ENCODE data around the gene NUPR2. TPM values are rescaled to one million over a fixed set of nuclear protein-coding genes. Genes with fewer than 3 reads are reported as not detected.
A peak's percentile ranks its signal among the peaks of the same experiment; 100 is the strongest.
"Not testable (repeated sequence)": the region's sequence is repeated elsewhere in the genome, so short reads cannot be mapped to it uniquely, and the experiment has no call there.

NUPR2 gene
- total RNA-seq, 1 donor from 2014 or later: 1.5 TPM

GRCh38 chr7:56099653-56100052 is 16.6 kb downstream of the NUPR2 start:
- DNase-seq (ENCODE audit: low read depth): no peak
- H3K27me3 ChIP-seq (ENCODE audit: control insufficient read depth, insufficient read depth, low read length): no peaks in the 10 kb centered on the region
- TF ChIP-seq, protein P1, sequence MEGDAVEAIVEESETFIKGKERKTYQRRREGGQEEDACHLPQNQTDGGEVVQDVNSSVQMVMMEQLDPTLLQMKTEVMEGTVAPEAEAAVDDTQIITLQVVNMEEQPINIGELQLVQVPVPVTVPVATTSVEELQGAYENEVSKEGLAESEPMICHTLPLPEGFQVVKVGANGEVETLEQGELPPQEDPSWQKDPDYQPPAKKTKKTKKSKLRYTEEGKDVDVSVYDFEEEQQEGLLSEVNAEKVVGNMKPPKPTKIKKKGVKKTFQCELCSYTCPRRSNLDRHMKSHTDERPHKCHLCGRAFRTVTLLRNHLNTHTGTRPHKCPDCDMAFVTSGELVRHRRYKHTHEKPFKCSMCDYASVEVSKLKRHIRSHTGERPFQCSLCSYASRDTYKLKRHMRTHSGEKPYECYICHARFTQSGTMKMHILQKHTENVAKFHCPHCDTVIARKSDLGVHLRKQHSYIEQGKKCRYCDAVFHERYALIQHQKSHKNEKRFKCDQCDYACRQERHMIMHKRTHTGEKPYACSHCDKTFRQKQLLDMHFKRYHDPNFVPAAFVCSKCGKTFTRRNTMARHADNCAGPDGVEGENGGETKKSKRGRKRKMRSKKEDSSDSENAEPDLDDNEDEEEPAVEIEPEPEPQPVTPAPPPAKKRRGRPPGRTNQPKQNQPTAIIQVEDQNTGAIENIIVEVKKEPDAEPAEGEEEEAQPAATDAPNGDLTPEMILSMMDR (IDR thresholded peaks at IDR 0.05; ENCODE audit: insufficient read depth, low read length, poor library complexity, severe bottlenecking): no peak
- H3K4me3 ChIP-seq (ENCODE audit: low read depth, low read length): no peak overlapping the region
- H3K36me3 ChIP-seq (ENCODE audit: control insufficient read depth, insufficient read depth, low read length): peaks cover 4% of the 10 kb centered on the region

DNA sequence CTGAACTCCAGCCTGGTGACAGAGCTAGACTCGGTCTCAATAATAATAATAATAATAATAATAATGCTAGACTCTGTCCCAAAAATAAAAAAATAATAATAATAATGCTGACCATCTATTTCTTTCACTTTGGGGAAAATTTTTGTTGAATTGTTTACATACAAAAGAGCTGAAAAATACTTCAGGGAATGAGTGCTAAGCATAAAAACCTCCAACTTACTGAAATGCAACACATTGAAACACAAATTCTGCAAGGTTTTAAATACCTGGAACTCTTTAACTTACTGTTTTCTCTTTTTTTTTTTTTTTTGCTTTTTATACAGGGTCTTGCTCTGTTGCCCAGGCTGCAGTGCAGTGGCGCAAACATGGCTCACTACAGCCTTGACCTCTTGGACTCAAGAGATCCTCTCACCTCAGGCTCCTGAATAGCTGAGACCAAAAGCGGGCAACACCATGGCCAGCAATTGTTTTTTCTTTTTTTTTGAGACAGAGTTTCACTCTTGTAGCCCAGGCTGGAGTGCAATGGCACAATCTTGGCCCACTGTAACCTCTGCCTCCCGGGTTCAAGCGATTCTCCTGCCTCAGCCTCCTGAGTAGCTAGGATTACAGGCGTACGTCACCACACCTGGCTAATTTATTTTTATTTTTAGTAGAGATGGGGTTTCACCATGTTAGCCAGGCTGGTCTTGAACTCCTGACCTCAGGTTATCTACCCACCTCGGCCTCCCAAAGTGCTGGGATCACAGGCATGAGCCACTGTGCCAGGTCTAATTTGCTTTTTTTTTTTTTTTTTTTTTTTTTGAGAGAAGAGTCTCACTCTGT is 17.8 kb downstream of the NUPR2 start:
- H3K36me3 ChIP-seq (ENCODE audit: control insufficient read depth, insufficient read depth, low read length); DNase-seq (ENCODE audit: low read depth); H3K27me3 ChIP-seq (ENCODE audit: control insufficient read depth, insufficient read depth, low read length); H3K4me3 ChIP-seq (ENCODE audit: low read depth, low read length): not testable (repeated sequence)

DNA sequence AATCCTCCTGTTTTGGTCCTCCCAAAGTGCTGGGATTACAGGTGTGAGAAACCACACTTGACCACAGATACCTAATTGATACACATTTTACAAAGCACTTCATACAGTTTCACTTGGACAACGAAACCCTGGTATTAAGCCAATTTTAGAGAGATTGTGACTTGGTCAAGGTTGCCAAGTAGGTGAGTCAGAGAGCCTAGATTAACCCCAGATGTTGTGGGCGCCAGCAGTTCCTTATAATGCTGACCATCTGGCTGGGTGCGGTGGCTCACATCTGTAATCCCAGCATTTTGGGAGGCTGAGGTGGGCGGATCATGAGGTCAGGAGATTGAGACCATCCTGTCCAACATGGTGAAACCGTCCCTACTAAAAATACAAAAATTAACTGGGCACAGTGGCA is 18.5 kb downstream of the NUPR2 start:
- peaks cover 2% of the 10 kb centered on the region for H3K36me3 ChIP-seq (ENCODE audit: control insufficient read depth, insufficient read depth, low read length)

GRCh38 chr7:56092789-56093531 is 23.3 kb downstream of the NUPR2 start, which contains the start of gene PHKG1:
Gene PHKG1, minus strand, starts transcription at chr7:56092952. Its CDS starts 4,011 bp downstream, at chr7:56088941.
- Histone ChIP-seq H3K4me3 (ENCODE audit: low read depth, low read length) (no peak within 1 kb of the TSS), H3K36me3 (ENCODE audit: control insufficient read depth, insufficient read depth, low read length) (no peaks in the 10 kb centered on the region), H3K27me3 (ENCODE audit: control insufficient read depth, insufficient read depth, low read length) (no peaks in the 10 kb centered on the region)
- no peak for DNase-seq (ENCODE audit: low read depth)
- TF ChIP-seq, protein P1 (IDR thresholded peaks at IDR 0.05; ENCODE audit: insufficient read depth, low read length, poor library complexity, severe bottlenecking): peak; percentile 53

More for the DNA sequence above, 18.5 kb downstream of the NUPR2 start:
- DNase-seq (ENCODE audit: low read depth): no peak
- TF ChIP-seq, protein P1 (IDR thresholded peaks at IDR 0.05; ENCODE audit: insufficient read depth, low read length, poor library complexity, severe bottlenecking): no peak
- Histone ChIP-seq H3K27me3 (ENCODE audit: control insufficient read depth, insufficient read depth, low read length) (no peaks in the 10 kb centered on the region), H3K4me3 (ENCODE audit: low read depth, low read length) (no peak overlapping the region)

- H3K4me3 ChIP-seq (ENCODE audit: low read depth, low read length); H3K27me3 ChIP-seq (ENCODE audit: control insufficient read depth, insufficient read depth, low read length); H3K36me3 ChIP-seq (ENCODE audit: control insufficient read depth, insufficient read depth, low read length); DNase-seq (ENCODE audit: low read depth): not testable (repeated sequence)
Measured at GRCh38 chr7:56092388-56092787, 23.8 kb downstream of the NUPR2 start.

- H3K4me3 ChIP-seq (ENCODE audit: low read depth, low read length): no peak overlapping the region
- H3K27me3 ChIP-seq (ENCODE audit: control insufficient read depth, insufficient read depth, low read length): no peaks in the 10 kb centered on the region
- H3K36me3 ChIP-seq (ENCODE audit: control insufficient read depth, insufficient read depth, low read length): no peaks in the 10 kb centered on the region
- DNase-seq (ENCODE audit: low read depth): no peak
- TF ChIP-seq, protein P1 (IDR thresholded peaks at IDR 0.05; ENCODE audit: insufficient read depth, low read length, poor library complexity, severe bottlenecking): no peak
Measured at GRCh38 chr7:56091591-56091990, 24.6 kb downstream of the NUPR2 start.

Data from kidney epithelial cell (primary cell).